IMR-90 (cell line): ENCODE results near the gene OARD1. TPM values are rescaled to one million over a fixed set of nuclear protein-coding genes. Genes with fewer than 3 reads are reported as not detected.

Experiments used
- ATAC-seq: fragments of 200-7000 bp; cut with Tn5 transposase; 2 replicates; pipeline ENCODE4 v1.9.1; 2020; ENCODE audit warnings: low read depth, mild to moderate bottlenecking, moderate library complexity
- BruUV-seq: library from RNA; stranded (reverse); fragments of 400-500 nt; replicated peaks from 2 replicates; lab custom pipeline; 2021; lab: Mats Ljungman, UMichigan
- CTCF ChIA-PET: fragments of 300-600 bp; formaldehyde crosslinking; extraction: SDS; loops from one replicate; lab custom pipeline; 2021; ENCODE audit warnings: antibody characterized with exemption; lab: Yijun Ruan, JAX
- POLR2A ChIA-PET: fragments of 300-600 bp; sonication (Branson Sonifier 250); formaldehyde crosslinking; loops from one replicate; lab custom pipeline; 2022; ENCODE audit warnings: antibody characterized with exemption; ENCODE audit not compliant: unreplicated experiment; lab: Charles Lee
- DNase-seq: peaks from one replicate; pipeline ENCODE4 v3.0.0; 2013
- H2AFZ ChIP-seq: replicated peaks from 2 replicates; pipeline ENCODE3; 2013; ENCODE audit warnings: low read length, mild to moderate bottlenecking; ENCODE audit not compliant: poor library complexity
- H2AK5ac ChIP-seq: 2 replicates; pipeline ENCODE4 v1.6.1; 2013; ENCODE audit warnings: low read depth, low read length, inconsistent platforms
- H2AK9ac ChIP-seq: replicated peaks from 2 replicates; pipeline ENCODE3; 2013; ENCODE audit warnings: mild to moderate bottlenecking, low read depth, low read length, moderate library complexity; ENCODE audit not compliant: poor library complexity
- H2BK120ac ChIP-seq: 2 replicates; pipeline ENCODE4 v1.6.1; 2013; ENCODE audit warnings: low read depth, low read length, inconsistent platforms
- H2BK15ac ChIP-seq: 3 replicates; pipeline ENCODE4 v1.6.1; 2013; ENCODE audit warnings: low read depth, low read length, inconsistent platforms
- H2BK20ac ChIP-seq: 2 replicates; pipeline ENCODE4 v1.6.1; 2013; ENCODE audit warnings: low read depth, mild to moderate bottlenecking, inconsistent platforms, low read length, moderate library complexity
- H2BK5ac ChIP-seq: 2 replicates; pipeline ENCODE4 v1.6.1; 2013; ENCODE audit warnings: mild to moderate bottlenecking, low read depth, low read length, inconsistent platforms; ENCODE audit not compliant: poor library complexity, severe bottlenecking
- H3K14ac ChIP-seq: replicated peaks from 2 replicates; pipeline ENCODE4 v1.6.1; 2013; ENCODE audit warnings: low read depth, low read length, inconsistent platforms
- H3K18ac ChIP-seq: 2 replicates; pipeline ENCODE4 v1.6.1; 2013; ENCODE audit warnings: low read depth, low read length, control low read depth
- H3K23ac ChIP-seq: 2 replicates; pipeline ENCODE4 v1.6.1; 2013; ENCODE audit warnings: low read depth, low read length, inconsistent platforms
- H3K27ac ChIP-seq: 2 replicates; pipeline ENCODE4 v1.5.1; 2013; ENCODE audit warnings: mild to moderate bottlenecking, control low read depth, low read length; ENCODE audit not compliant: insufficient read depth
- H3K27me3 ChIP-seq: 2 replicates; pipeline ENCODE4 v1.6.1; 2013; ENCODE audit warnings: low read length; ENCODE audit not compliant: control insufficient read depth, insufficient read depth
- H3K36me3 ChIP-seq: 2 replicates; pipeline ENCODE4 v1.6.1; 2013; ENCODE audit warnings: low read length, mixed read lengths; ENCODE audit not compliant: control insufficient read depth, insufficient read depth
- H3K4ac ChIP-seq: 2 replicates; pipeline ENCODE4 v1.6.1; 2013; ENCODE audit warnings: low read depth, low read length, inconsistent platforms
- H3K4me1 ChIP-seq: 2 replicates; pipeline ENCODE4 v1.6.1; 2013; ENCODE audit warnings: low read length, mixed read lengths; ENCODE audit not compliant: control insufficient read depth, insufficient read depth
- H3K4me2 ChIP-seq: 2 replicates; pipeline ENCODE4 v1.6.1; 2013; ENCODE audit warnings: low read depth, mild to moderate bottlenecking, control low read depth, low read length, moderate library complexity
- H3K4me3 ChIP-seq: 2 replicates; pipeline ENCODE4 v1.5.1; 2013; ENCODE audit warnings: low read depth, mild to moderate bottlenecking, control low read depth, low read length, moderate library complexity; ENCODE audit not compliant: insufficient read depth
- H3K56ac ChIP-seq: 2 replicates; pipeline ENCODE4 v1.6.1; 2013; ENCODE audit warnings: low read length, inconsistent platforms; ENCODE audit not compliant: insufficient read depth; ENCODE audit errors: extremely low read depth
- H3K79me1 ChIP-seq, 2 experiments: 2 replicates each; pipeline ENCODE4 v1.6.1; 2013; ENCODE audit warnings: low read length in 2 of 2, inconsistent platforms in 1 of 2, low read depth in 1 of 2
- H3K9ac ChIP-seq: 2 replicates; pipeline ENCODE4 v1.6.1; 2013; ENCODE audit warnings: low read depth, low read length, control low read depth
- H3K9me1 ChIP-seq: 2 replicates; pipeline ENCODE4 v1.6.1; 2013; ENCODE audit warnings: low read length, inconsistent platforms; ENCODE audit not compliant: insufficient read depth
- H3K9me3 ChIP-seq: 2 replicates; pipeline ENCODE4 v1.6.1; 2013; ENCODE audit warnings: low read length; ENCODE audit not compliant: control insufficient read depth, insufficient read depth
- H4K20me1 ChIP-seq: 2 replicates; pipeline ENCODE4 v1.6.1; 2013; ENCODE audit warnings: low read length, inconsistent platforms; ENCODE audit not compliant: insufficient read depth
- H4K5ac ChIP-seq: 2 replicates; pipeline ENCODE4 v1.6.1; 2013; ENCODE audit warnings: mild to moderate bottlenecking, low read depth, low read length, control low read depth
- H4K8ac ChIP-seq, 2 experiments: 2 replicates each; pipeline ENCODE4 v1.6.1; 2013; ENCODE audit warnings: low read depth in 2 of 2, low read length in 2 of 2, control low read depth in 1 of 2, inconsistent platforms in 1 of 2
- H4K91ac ChIP-seq: 2 replicates; pipeline ENCODE4 v1.6.1; 2013; ENCODE audit warnings: low read depth, low read length, inconsistent platforms; ENCODE audit not compliant: insufficient read depth
- BHLHE40 ChIP-seq: fragments of 150-350 bp; IDR thresholded peaks from 2 replicates; pipeline ENCODE4 v1.6.1; 2016; ENCODE audit warnings: mild to moderate bottlenecking, low read depth, low read length
- CEBPB ChIP-seq: IDR thresholded peaks from 2 replicates; pipeline ENCODE4 v1.6.1; 2012; ENCODE audit warnings: low read depth, low read length, improper control_type of control experiment
- CHD1 ChIP-seq: IDR thresholded peaks from 2 replicates; pipeline ENCODE4 v1.6.1; 2012; ENCODE audit warnings: low read depth, low read length, improper control_type of control experiment
- CTCF ChIP-seq: conservative IDR thresholded peaks from 2 replicates; pipeline ENCODE4 v1.5.1; 2012; ENCODE audit warnings: mild to moderate bottlenecking, low read depth, low read length, improper control_type of control experiment
- ELK1 ChIP-seq: fragments of 150-350 bp; IDR thresholded peaks from 2 replicates; pipeline ENCODE4 v1.6.1; 2016; ENCODE audit warnings: low read depth, mild to moderate bottlenecking, low read length, moderate library complexity, borderline replicate concordance
- FOS ChIP-seq: fragments of 150-350 bp; IDR thresholded peaks from 2 replicates; pipeline ENCODE4 v1.6.1; 2016; ENCODE audit warnings: low read depth, low read length
- MAFK ChIP-seq: IDR thresholded peaks from 2 replicates; pipeline ENCODE4 v1.6.1; 2012; ENCODE audit warnings: low read depth, low read length, improper control_type of control experiment
- MAZ ChIP-seq: IDR thresholded peaks from 2 replicates; pipeline ENCODE4 v1.6.1; 2012; ENCODE audit warnings: low read depth, mild to moderate bottlenecking, low read length, improper control_type of control experiment, moderate library complexity, borderline replicate concordance
- MXI1 ChIP-seq: IDR thresholded peaks from 2 replicates; pipeline ENCODE4 v1.6.1; 2012; ENCODE audit warnings: low read depth, mild to moderate bottlenecking, low read length, moderate library complexity, borderline replicate concordance
- NFE2L2 ChIP-seq: fragments of 150-350 bp; IDR thresholded peaks from 2 replicates; pipeline ENCODE4 v1.6.1; 2016; ENCODE audit warnings: low read depth, mild to moderate bottlenecking, low read length
- POLR2A ChIP-seq: IDR thresholded peaks from 2 replicates; pipeline ENCODE4 v1.6.1; 2012; ENCODE audit warnings: mild to moderate bottlenecking, low read depth, low read length
- RAD21 ChIP-seq: IDR thresholded peaks from 2 replicates; pipeline ENCODE4 v1.6.1; 2012; ENCODE audit warnings: low read length, improper control_type of control experiment
- RCOR1 ChIP-seq: IDR thresholded peaks from 2 replicates; pipeline ENCODE4 v1.6.1; 2012; ENCODE audit warnings: mild to moderate bottlenecking, low read length, improper control_type of control experiment; ENCODE audit not compliant: insufficient replicate concordance
- RFX5 ChIP-seq: IDR thresholded peaks from 2 replicates; pipeline ENCODE4 v1.8.0; 2012; ENCODE audit warnings: low read depth, mild to moderate bottlenecking, low read length, moderate library complexity
- SMC3 ChIP-seq: fragments of 150-350 bp; IDR thresholded peaks from 2 replicates; pipeline ENCODE4 v1.6.1; 2016; ENCODE audit warnings: low read depth, mild to moderate bottlenecking, antibody characterized with exemption, low read length, moderate library complexity
- USF2 ChIP-seq: fragments of 150-350 bp; IDR thresholded peaks from 2 replicates; pipeline ENCODE4 v1.6.1; 2017; ENCODE audit warnings: mild to moderate bottlenecking, antibody characterized with exemption, low read length, low read depth
- WGBS, 2 experiments: methylation state at CpG; one replicate each; pipeline versions ENCODE4 v1.1.5 to v1.1.7; 2013; ENCODE audit warnings: missing lambda C conversion rate in 2 of 2; ENCODE audit not compliant: insufficient read length in 1 of 2; ENCODE audit errors: extremely low coverage in 2 of 2; 5-methylcytosine and 5-hydroxymethylcytosine counted together
- dilution Hi-C: fragments of 300-500 bp; cut with HindIII; formaldehyde crosslinking; loops from one replicate; pipeline ENCODE4 v1.14.3; 2018; ENCODE audit warnings: low sequenced_read_pairs; ENCODE audit not compliant: unreplicated experiment
- in situ Hi-C: fragments of 300-500 bp; cut with MboI; formaldehyde crosslinking; loops from 3 replicates; pipeline ENCODE4 v1.14.3; 2019; ENCODE audit warnings: low sequenced_read_pairs, inconsistent platforms, mixed read lengths
- intact Hi-C: fragments of 100-400 bp; cut with micrococcal nuclease; formaldehyde crosslinking; loops from 2 replicates; pipeline ENCODE4 v1.10.0; 2022
- polyA plus RNA-seq, 3 experiments: library from polyadenylated mRNA; depleted of rRNA; stranded (reverse); fragments of >200 nt; gene quantifications; 2 replicates each; pipeline ENCODE4 v1.2.3, GENCODE V29; 2012; ENCODE audit warnings: low replicate concordance in 1 of 3
- total RNA-seq: library from RNA; depleted of rRNA; stranded (reverse); fragments of >200 nt; gene quantifications from 2 replicates; pipeline ENCODE4 v1.2.3, GENCODE V29; 2012

Gene OARD1
- total and polyA plus RNA-seq, 2 of the 4 experiments (the other 2 are of a cell fraction), result 2.3 to 5.5 TPM

- intact Hi-C loops (no loop called here), in situ Hi-C loops (loop anchor here (25.0 kb wide), 2 partner anchors 1063 to 1688 kb away; no protein-coding TSS in a partner anchor), dilution Hi-C loops (no loop called here)
- Histone ChIP-seq H3K9ac (no peak overlapping the region), H3K4me1 (no peaks in the 10 kb centered on the region), H2BK20ac (no peak overlapping the region), H3K4ac (no peak overlapping the region), H4K91ac (no peak overlapping the region), H3K23ac (no peak overlapping the region), H3K18ac (no peak overlapping the region), H3K14ac (no peak overlapping the region), H2BK120ac (no peak overlapping the region), H3K79me1 (no peaks in the 10 kb centered on the region), H3K9me1 (0 out of 2 replicates have a peak, but pooled peaks cover 4% of the 10 kb centered on the region), H2BK5ac (no peak overlapping the region), H3K36me3 (no peaks in the 10 kb centered on the region), H4K20me1 (no peaks in the 10 kb centered on the region), H3K27me3 (peaks cover 16% of the 10 kb centered on the region), H3K9me3 (no peaks in the 10 kb centered on the region), H2BK15ac (no peak overlapping the region), H4K8ac (no peak overlapping the region), H3K56ac (no peak overlapping the region), H4K5ac (no peak overlapping the region), H2AFZ (no peak overlapping the region), H2AK5ac (no peak overlapping the region), H3K27ac (no peak overlapping the region), H3K4me3 (no peak overlapping the region), H2AK9ac (no peak overlapping the region), H3K4me2 (no peak overlapping the region)
- no peak for DNase-seq
- CTCF ChIA-PET, result no interaction called here
- WGBS, 2 experiments, result no CpG with 5 or more reads among the region's 7 CpGs
- no peak for TF ChIP-seq ELK1
- TF ChIP-seq NFE2L2, result no peak
- TF ChIP-seq USF2, result no peak
- no peak for TF ChIP-seq CTCF
- no peak for TF ChIP-seq CHD1
- TF ChIP-seq RCOR1, result no peak
- TF ChIP-seq SMC3, result no peak
- no peak for TF ChIP-seq RAD21
- no peak for TF ChIP-seq BHLHE40
- TF ChIP-seq POLR2A, result no peak
- no peak for TF ChIP-seq RFX5
- TF ChIP-seq FOS, result no peak
- TF ChIP-seq MXI1, result no peak
- TF ChIP-seq MAZ, result no peak
- no peak for TF ChIP-seq MAFK
- TF ChIP-seq CEBPB, result no peak
- POLR2A ChIA-PET, result no interaction called here
- no peak for ATAC-seq
- no TSS peak for BruUV-seq
Observed at GRCh38 chr6:41049955-41050354, 22.2 kb downstream of the OARD1 start.
